DLD1 (cell line): ENCODE data around the gene FRMD8.

Experiments
- in situ Hi-C: cut with HindIII; loops from 2 replicates; pipeline ENCODE4 v1.10.0; 2017; ENCODE audit warnings: low sequenced_read_pairs

Gene FRMD8

DNA sequence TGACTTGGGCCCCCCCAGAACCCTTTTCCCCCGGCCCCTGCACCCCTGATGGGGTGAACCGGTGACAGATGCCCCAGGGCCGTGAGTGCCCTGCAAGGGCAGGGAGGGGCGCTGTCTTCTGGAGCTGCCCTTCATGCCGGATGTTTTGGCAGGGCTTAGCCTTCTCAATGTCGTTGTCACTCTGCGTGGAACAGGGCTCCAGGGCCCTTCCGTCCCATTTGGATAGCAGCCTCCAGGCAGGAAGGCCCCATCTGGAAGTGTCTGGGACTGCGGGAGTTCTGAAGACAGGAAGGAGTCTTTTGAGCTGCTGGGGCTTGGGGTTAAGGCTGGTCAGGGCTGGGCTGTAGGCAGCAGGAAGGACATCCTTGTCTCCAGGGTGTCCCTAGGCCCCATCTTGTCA is 4.6 kb downstream of the FRMD8 start:
- in situ Hi-C loops = no loop called here

DNA sequence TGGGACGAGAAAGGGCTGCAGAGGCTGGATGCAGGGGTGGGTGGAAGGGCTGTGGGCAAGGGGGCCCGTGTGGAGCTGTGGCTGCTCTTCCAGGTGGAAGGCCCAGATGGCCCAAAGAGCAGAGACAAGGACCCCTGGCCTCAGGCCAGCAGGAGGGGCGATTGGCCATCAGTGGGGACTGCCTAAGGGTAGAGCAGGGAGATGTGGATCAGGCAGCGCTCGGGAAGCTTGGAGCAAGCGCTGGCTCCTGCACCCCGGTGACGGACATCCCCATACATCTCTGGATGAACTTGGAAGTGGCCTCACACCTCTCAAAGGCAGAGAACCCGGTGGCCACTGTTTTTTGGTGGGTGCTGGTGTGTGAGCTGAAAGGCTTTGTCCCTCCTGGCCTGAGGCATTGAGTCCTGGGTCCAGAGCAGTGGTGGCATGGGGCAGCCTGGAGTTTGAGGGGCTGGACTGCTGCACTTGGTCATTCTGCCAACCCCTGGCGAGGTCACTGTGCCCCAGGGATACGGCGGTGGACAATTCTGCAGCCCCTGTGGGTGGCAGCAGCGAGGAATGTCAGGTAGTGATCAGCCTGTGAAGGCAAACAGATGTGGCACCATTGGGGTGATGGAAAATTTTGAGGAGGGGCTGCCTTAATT is 5.9 kb downstream of the FRMD8 start:
- in situ Hi-C loops = no loop called here

DNA sequence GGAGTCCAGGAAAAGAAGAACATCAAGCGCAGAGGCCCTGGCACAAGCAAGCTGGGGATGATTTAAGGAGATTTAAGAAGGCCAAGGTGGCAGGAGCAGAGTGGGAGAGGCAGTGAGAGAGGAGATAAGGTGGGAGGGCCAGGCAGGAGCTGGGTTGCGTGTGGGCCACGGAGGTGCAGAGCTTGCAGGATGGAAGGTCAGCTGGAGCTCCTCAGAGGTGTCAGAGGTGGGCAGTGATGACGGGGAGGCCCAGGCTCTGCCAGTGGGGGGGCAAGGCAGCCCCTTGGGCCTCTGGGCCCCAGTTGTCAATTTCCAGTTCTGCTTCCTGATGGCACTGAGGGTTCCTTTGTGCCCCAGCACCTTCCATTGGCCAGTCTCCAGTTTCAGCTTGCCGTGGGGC is 6.5 kb downstream of the FRMD8 start:
- in situ Hi-C loops = no loop called here

GRCh38 chr11:65393513-65394079 is 7.2 kb downstream of the FRMD8 start:
- in situ Hi-C loops = no loop called here

- in situ Hi-C loops = no loop called here
Observed at GRCh38 chr11:65394125-65394536, 7.7 kb downstream of the FRMD8 start.

- in situ Hi-C loops = no loop called here
Observed at GRCh38 chr11:65395961-65396530, 9.6 kb downstream of the FRMD8 start.

GRCh38 chr11:65396769-65397745 is 10.6 kb downstream of the FRMD8 start:
- in situ Hi-C loops = no loop called here

- in situ Hi-C loops = no loop called here
Observed at GRCh38 chr11:65398362-65398910, 12.0 kb downstream of the FRMD8 start.

DNA sequence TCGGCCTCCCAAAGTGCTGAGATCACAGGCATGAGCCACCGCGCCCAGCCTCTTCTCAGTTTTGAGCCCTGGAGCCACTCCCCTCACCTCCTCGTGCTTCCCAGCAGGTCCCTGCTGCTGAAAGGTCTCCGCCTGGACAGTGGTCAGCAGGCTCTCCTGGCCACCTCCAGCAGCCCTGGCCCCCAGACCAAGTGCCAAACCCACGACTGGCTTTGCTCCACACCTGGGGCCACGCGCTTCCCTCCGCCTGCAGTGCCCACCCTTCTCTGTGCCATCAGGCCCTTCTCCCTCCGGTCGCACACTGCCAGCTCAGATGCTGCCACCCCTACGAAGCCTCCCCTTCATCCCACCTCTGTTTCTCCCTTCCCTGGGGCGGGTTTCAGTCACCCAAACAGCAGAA is 12.8 kb downstream of the FRMD8 start:
- in situ Hi-C loops = no loop called here

- in situ Hi-C loops = no loop called here
Observed at GRCh38 chr11:65399845-65400244, 13.4 kb downstream of the FRMD8 start.

GRCh38 chr11:65400307-65401072 is 14.1 kb downstream of the FRMD8 start:
- in situ Hi-C loops = no loop called here

- in situ Hi-C loops = no loop called here
Observed at GRCh38 chr11:65401073-65401802, 14.8 kb downstream of the FRMD8 start.

DNA sequence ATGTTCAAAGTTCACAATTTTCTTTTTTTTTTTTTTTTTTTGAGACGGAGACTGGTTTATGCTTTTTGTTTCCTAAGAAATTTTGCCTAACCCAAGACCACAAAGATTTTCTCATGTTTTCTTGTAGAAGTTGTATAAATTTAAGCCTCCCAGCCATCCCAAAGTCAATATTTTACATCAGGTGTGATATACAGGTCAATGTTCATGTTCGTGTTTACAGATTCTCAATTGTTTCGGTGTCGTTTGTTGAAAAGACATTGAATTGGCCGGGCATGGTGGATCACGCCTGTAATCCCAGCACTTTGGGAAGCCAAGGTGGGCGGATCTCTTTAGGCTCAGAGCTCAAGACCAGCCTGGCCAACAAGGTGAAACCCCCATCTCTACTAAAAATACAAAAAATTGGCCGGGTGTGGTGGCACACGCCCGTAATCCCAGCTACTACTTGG is 15.4 kb downstream of the FRMD8 start:
- in situ Hi-C loops = no loop called here

DNA sequence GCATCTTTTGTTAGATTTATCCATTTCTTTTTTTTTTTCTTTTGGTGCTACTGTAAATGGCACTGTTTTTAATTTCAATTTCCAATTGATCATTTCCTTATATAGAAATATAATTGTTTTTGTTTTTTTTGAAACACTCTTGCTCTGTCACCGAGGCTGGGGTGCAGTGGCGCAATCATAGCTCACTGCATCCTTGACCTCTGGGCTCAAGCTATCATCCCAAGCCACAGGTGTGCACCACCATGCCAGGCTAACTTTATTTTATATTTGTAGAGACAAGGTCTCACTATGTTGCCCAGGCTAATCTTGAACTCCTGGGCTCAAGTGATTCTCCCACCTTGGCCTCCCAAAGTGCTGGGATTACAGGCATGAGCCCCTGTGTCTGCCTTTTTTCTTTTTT is 16.4 kb downstream of the FRMD8 start:
- in situ Hi-C loops = no loop called here

- in situ Hi-C loops = no loop called here
Observed at GRCh38 chr11:65403607-65404121, 17.2 kb downstream of the FRMD8 start.

- in situ Hi-C loops = no loop called here
Observed at GRCh38 chr11:65404210-65404609, 17.8 kb downstream of the FRMD8 start.

DNA sequence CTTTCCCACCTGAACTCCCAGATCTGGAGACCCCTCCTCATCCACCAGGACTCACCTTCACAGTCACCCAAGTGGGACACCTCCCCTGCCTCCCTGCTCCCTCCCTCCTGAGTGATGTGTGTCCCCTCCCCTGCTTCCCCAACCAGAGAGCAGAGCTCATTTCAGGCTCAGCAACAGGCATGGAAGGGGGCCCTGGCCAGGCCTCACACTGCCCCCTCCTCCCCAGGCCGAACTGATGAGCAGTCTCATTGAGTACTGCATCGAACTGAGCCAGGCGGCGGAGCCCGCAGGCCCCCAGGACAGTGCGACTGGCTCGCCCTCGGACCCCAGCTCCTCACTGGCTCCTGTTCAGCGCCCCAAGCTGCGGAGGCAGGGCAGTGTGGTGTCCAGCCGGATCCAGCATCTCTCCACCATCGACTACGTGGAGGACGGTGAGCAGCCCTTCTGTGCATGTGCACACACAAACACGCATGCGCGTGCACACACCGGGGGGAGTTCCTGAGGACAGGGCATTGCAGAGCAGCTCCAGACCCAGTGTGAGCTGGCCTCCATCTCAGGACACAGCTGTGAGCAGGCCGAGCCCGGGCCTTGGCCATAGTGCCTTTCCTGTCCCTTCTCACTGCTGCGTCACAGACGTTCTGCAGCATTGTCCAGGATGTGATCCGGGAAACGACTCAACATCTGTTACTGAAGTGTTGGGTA is 18.4 kb downstream of the FRMD8 start:
- in situ Hi-C loops = no loop called here

DNA sequence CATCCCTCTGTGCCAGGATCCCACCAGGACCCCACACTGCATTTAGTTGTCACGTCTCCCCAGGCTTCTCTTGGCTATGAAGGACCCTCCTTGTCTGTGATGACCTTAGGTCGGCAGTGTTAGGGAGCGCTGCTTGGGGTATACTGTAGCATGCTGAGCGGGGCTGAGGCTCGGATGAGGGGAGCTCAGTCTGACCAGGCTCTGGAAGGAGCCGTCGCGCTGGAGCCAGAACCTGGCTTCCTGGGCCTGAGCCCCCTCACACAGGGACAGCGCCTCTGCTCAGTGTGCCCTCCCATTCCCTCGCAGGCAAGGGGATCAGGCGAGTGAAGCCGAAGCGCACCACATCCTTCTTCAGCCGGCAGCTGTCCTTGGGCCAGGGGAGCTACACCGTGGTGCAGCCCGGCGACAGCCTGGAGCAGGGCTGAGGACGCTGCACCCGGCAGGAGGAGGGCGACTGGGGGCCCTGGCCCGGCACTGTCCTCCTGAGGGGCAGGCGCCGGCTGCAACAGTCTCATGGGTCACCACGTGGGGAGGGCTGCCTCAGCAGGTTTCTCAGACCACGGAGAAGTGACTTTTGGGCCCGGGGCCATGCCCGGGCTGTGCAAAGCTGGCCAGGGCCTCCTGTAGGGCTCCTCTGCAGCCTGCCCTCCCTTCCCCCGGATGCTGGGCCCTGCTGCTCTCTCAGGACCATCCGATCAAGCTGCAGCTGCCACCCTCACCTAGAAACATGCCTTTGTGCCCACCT is 24.7 kb downstream of the FRMD8 start:
- in situ Hi-C loops = no loop called here
